Right lung (tissue), 5 donors: ENCODE measurements around the gene RCOR2. TPM values are rescaled to one million over a fixed set of nuclear protein-coding genes. Genes with fewer than 3 reads are reported as not detected.

Experiments used
- DNase-seq, 2 donors: peaks; one replicate each; pipeline ENCODE4 v3.0.0-alpha.2; 2013
- polyA plus RNA-seq, 5 donors: library from polyadenylated mRNA; unstranded; fragments of 120-200 nt; gene quantifications; one replicate each; pipeline versions ENCODE4 v1.2.1 to v1.2.3, GENCODE V29; 2013; ENCODE audit warnings: inconsistent platforms in 1 of 5, low replicate concordance in 1 of 5; ENCODE audit not compliant: insufficient read length in 5 of 5, insufficient read depth in 1 of 5

The RCOR2 gene
- polyA plus RNA-seq, 5 donors: 8.9 to 20.7 (median 12.6) TPM

DNA sequence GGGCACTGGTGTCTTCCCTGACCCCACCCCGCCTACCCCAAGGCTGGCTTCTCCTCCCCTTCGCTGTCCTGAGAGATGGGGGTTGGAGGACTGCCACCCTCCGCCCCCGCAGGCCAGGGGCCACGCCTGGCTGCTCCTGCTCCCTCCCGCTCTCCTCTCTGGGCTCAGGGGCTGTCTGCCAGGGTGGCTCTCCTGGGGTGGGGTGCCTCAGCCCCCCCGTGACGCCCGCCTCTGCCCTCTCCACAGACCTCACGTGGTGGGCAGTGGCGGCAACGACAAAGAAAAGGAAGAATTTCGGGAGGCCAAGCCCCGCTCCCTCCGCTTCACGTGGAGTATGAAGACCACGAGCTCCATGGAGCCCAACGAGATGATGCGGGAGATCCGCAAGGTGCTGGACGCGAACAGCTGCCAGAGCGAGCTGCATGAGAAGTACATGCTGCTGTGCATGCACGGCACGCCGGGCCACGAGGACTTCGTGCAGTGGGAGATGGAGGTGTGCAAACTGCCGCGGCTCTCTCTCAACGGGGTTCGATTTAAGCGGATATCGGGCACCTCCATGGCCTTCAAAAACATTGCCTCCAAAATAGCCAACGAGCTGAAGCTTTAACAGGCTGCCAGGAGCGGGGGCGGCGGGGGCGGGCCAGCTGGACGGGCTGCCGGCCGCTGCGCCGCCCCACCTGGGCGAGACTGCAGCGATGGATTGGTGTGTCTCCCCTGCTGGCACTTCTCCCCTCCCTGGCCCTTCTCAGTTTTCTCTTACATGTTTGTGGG lies 8.1 kb downstream of the RCOR2 start:
- no peak for DNase-seq

DNA sequence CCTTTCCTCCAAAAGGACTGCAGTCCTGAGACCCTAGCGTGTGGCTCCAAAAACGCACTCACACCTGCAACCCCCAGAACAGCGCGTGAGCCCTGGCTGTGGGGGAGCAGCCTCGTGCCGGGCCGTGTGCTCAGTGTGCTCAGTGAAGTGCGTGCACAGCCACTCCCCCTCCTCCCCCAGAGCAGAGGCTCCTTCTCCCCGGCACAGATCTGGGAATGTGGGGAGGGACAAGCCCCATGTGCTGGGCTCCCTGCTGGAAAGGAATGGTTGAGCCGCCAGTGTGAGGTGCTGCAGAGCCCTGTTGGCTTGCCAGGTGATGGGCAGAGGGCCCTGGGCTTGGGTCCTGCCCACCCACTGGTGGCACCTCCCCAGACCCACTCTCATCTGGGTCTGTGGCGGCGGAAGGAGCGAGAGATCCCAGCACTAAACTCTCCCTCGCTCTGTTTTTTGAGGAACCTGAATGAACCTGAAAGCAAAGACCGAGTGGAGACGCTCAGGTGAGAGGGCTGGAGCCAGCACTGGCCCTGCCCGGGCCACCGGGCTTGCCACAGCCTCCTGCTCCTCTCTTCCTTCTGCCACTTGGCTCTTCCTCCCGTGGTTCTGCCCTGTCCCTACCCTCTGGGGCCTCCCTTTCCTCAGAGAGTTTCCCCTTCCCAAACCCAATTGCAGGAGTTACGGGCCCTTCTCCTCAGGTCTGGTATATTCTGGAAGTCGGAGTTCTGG lies 9.0 kb downstream of the RCOR2 start:
- no peak for DNase-seq

DNA sequence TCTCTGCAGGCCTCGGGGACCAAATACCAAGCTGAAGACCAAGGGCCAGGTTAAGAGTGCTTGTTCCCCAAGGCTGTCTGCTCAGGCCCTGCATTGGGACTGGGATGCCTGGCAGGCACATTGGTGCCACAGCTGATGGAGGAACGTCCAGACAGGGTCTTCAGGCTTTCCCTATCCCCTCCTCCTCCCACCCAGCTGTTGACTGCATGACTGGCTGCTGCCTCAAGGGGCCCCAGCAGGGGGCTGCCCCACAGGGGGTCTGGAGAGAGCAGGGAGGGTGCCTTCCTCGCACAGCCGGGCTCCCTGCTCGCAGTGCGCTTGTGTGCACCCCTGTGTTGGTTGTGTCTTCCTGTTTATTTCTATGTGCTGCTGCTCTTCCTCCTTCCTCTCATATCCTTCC lies 9.9 kb downstream of the RCOR2 start:
- no peak for DNase-seq

- no peak for DNase-seq
Observed at GRCh38 chr11:63906585-63906984, 10.4 kb downstream of the RCOR2 start.

GRCh38 chr11:63906087-63906486 lies 10.9 kb downstream of the RCOR2 start:
- no peak for DNase-seq

DNA sequence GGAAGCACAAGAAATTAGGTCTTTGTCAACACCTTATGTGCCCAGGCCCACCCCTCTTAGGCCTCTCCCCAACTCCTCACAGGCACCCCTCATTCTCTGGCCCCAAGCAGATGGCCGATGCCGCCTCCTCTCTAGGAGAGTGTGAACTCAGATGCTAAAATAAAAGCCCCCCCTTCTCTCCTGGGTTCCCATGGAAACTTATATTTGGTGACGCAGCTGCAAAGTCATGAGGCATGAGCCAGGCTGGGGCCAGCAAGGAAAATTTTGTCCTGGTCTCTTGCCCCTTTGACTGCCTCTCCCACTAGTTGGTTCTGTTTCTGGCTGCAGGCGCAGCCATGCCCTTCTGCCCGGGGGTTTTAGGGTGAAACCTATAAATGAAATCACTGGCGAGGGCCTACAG lies 11.8 kb downstream of the RCOR2 start:
- DNase-seq: no peak

DNA sequence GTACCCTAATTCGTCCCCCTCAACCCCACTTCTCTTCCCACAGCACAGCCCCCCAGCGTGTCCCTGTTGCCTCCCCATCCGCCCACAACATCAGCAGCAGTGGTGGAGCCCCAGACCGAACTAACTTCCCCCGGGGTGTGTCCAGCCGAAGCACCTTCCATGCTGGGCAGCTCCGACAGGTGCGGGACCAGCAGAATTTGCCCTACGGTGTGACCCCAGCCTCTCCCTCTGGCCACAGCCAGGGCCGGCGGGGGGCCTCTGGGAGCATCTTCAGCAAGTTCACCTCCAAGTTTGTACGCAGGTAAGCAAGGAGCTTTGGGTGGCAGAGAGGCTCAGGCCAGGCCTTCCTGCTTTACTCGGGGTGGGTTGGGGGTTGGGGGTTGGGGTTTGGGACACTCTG lies 12.2 kb downstream of the RCOR2 start:
- DNase-seq: no peak

DNA sequence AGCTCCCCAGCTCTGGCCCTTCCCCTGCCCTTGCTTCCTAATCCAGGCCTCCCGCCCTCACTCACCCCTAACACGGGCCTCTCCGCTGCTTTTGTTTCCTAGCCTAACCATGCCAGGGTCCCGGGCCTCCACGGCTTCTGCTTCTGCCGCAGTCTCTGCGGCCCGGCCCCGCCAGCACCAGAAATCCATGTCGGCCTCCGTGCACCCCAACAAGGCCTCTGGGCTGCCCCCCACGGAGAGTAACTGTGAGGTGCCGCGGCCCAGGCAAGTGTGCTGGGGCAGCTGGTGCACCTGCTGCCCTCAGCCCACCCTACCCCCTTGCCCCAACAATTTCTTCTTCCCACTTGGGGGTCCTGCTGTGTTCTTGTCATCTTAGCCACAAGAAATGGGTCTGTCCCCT lies 13.1 kb downstream of the RCOR2 start:
- DNase-seq: no peak

- DNase-seq: no peak
Observed at GRCh38 chr11:63901660-63902059, 15.3 kb downstream of the RCOR2 start.

GRCh38 chr11:63897459-63898146 lies 19.4 kb downstream of the RCOR2 start:
- no peak for DNase-seq

DNA sequence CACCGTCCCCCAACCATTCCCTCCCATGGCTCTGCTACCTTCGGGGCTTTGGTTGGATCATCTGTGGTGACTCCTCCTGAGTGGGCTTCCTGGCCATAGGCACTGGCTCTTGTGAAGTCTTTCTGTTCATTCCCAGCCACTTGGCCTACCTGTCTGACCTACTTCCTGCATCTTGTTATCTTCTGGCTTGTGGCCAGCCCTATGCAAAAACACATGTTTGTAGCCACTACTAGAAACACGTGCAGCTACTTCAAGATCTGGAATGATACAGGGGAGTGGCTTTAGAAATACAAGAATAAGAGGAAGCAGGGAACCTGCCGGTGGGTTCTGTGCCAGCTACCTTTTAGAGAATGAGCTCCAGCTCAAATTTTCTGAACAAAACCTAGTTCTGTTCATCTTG lies 20.9 kb downstream of the RCOR2 start:
- peak in 1 of 2 donors; percentile 28 for DNase-seq

DNA sequence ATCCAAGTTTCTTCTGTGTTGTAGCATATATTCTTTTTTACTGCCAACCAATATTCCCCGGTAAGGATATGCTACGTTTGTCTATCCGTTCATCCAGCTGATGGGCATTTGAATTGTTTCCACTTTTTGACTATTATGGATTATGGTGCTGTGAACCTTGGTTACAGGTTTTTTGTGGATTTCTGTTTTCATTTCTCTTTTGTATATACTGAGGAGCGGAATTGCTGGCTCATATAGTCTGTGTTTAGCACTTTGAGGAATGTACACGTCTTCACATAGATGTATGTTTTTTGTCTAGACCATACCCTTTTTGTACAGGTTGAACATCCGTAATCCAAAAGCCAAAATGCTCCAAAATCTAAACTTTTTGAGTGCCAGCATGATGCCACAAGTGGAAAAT lies 23.6 kb downstream of the RCOR2 start:
- DNase-seq: no peak

GRCh38 chr11:63892228-63892627 lies 24.7 kb downstream of the RCOR2 start:
- no peak for DNase-seq

GRCh38 chr11:63890368-63890767 lies 26.6 kb downstream of the RCOR2 start:
- no peak for DNase-seq

DNA sequence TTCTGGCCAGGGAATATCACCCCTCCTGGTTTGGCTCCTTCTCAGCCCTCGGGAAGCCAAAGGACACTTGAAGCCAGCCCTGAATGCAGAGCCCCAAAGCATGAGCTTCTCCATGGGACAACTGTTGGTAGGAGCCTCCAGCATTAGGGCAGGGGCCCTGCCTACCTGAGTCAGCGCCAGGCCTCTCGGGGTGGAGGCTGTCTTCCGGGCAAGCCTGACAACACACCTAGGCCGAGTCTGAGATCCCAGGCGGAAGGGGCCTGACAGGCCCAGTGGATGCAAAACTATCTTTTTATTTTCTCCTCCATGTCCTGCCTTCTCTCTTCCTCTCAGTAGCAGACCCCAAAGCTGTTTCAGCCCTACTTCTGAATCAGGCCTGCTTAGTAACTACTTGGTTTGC lies 27.6 kb downstream of the RCOR2 start:
- DNase-seq: no peak

DNA sequence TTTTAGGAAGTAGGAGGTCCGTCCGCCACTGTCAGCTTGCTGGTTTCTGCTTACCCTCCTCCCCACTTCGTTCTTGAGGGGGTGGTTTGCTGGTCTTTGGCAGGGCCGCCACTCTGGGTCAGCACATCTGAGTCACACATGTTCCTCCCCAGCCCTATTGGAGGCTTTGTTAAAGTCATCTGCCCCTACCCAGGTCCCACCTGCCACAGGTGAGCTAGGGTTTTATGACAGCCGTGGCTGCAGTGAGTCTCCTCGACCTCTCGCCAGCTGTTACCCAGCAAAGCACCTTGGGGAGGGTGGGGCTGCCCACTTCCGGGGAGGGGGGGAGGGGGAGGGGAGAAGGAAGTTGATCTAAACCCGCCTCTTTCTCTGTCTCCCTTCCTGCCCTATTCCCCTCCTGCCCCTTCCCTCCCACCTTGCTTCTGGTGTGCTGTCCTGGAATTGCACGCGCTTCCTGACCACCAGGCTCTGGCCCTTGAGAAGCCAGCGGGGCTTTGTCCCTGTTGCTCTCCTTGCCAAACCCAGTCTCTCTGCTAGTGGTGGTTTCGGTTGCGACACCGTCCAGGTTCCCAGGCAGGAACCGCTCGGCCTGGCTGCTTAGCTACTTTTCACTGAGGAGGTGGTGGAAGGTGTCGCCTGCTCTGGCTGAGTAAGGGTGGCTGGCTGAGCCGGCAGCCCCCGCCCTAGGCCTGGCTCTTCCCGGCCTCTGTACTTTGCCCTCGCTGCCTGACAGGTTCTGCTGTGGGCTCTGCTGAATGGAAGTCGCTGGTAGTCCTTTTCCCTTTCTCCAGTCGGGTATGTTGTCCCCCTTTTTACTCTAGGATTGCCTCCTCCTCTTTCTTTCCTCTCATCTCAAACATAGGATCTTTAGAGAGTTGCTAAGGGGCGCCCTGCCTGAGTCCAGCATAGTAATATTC lies 28.5 kb downstream of the RCOR2 start:
- peak; percentile 17 to 41 for DNase-seq

GRCh38 chr11:63887386-63887999 lies 29.5 kb downstream of the RCOR2 start:
- DNase-seq: no peak

- no peak for DNase-seq
Observed at GRCh38 chr11:63884196-63884932, 32.6 kb downstream of the RCOR2 start.

DNA sequence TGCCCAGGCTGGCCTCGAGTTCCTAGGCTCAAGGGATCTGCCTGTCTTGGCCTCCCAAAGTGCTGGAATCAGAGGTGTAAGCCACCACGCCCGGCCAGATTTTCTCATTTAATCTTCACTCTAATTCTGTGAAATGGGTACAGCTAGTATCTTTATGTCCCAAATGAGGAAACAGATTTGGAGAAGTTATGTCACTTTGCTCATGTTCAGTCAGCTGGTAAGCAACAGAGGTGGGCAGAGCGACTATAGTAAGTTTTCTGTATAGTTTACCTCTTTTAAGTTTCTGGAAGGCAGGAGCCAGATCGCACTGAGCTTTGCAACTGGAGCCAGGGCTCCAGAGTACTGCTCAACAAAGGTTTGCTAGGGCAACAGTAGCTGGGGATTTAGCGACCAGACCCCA lies 33.2 kb downstream of the RCOR2 start:
- DNase-seq: no peak

GRCh38 chr11:63882555-63883242 lies 34.3 kb downstream of the RCOR2 start:
- no peak for DNase-seq
